Osteoblast (primary cell): Measurements from ENCODE around the gene RNLS. TPM values are rescaled to one million over a fixed set of nuclear protein-coding genes. Genes with fewer than 3 reads are reported as not detected.
"Not testable (repeated sequence)": the region's sequence is repeated elsewhere in the genome, so short reads cannot be mapped to it uniquely, and the experiment has no call there.

Source experiments
- DNase-seq: peaks from one replicate; pipeline ENCODE4 v3.0.0; 2011; ENCODE audit warnings: low spot score, mixed read lengths; ENCODE audit not compliant: insufficient read length; ENCODE audit errors: missing footprints
- H2AFZ ChIP-seq: 2 replicates; pipeline ENCODE4 v1.6.0; 2011; ENCODE audit warnings: mild to moderate bottlenecking, low read length
- H3K27ac ChIP-seq: 2 replicates; pipeline ENCODE4 v1.5.1; 2011; ENCODE audit warnings: mild to moderate bottlenecking, low read depth, low read length, moderate library complexity
- H3K27me3 ChIP-seq: 2 replicates; pipeline ENCODE4 v1.6.0; 2012; ENCODE audit warnings: mild to moderate bottlenecking, control low read depth, inconsistent platforms, low read length, moderate library complexity; ENCODE audit not compliant: insufficient read depth
- H3K36me3 ChIP-seq: 2 replicates; pipeline ENCODE4 v1.5.1; 2011; ENCODE audit warnings: mild to moderate bottlenecking, low read length, control low read depth, moderate library complexity; ENCODE audit not compliant: insufficient read depth
- H3K4me1 ChIP-seq: 2 replicates; pipeline ENCODE4 v1.5.1; 2011; ENCODE audit warnings: mild to moderate bottlenecking, low read length, control low read depth, moderate library complexity; ENCODE audit not compliant: insufficient read depth
- H3K4me2 ChIP-seq: 2 replicates; pipeline ENCODE4 v1.6.0; 2011; ENCODE audit warnings: mild to moderate bottlenecking, low read length; ENCODE audit not compliant: insufficient read depth
- H3K4me3 ChIP-seq: fragments of 200-600 bp; sonication (generic); 3 replicates; pipeline ENCODE4 v1.5.1; 2012; ENCODE audit warnings: mild to moderate bottlenecking, low read length, inconsistent platforms; ENCODE audit not compliant: insufficient read depth
- H3K79me2 ChIP-seq: 2 replicates; pipeline ENCODE4 v1.6.0; 2012; ENCODE audit warnings: mild to moderate bottlenecking, low read length, control low read depth, inconsistent platforms; ENCODE audit not compliant: insufficient read depth
- H3K9me3 ChIP-seq: 2 replicates; pipeline ENCODE4 v1.5.1; 2011; ENCODE audit warnings: low read depth, low read length, control low read depth
- H4K20me1 ChIP-seq: 2 replicates; pipeline ENCODE4 v1.6.0; 2012; ENCODE audit warnings: mild to moderate bottlenecking, low read length, control low read depth; ENCODE audit not compliant: insufficient read depth
- CTCF ChIP-seq: IDR thresholded peaks from 2 replicates; pipeline ENCODE4 v1.5.1; 2011; ENCODE audit warnings: mild to moderate bottlenecking, low read depth, low read length, moderate library complexity; ENCODE audit errors: extremely low read depth
- total RNA-seq: library from RNA; depleted of rRNA; stranded (reverse); fragments of >200 nt; gene quantifications from 2 replicates; pipeline ENCODE4 v1.2.3, GENCODE V29; 2012

RNLS gene
- total RNA-seq, 1 donor, result 22.4 TPM

- no peaks in the 10 kb centered on the region for H3K9me3 ChIP-seq
- peak overlapping the region; percentile 55 for H3K4me2 ChIP-seq
- H3K79me2 ChIP-seq, result no peaks in the 10 kb centered on the region
- peaks cover 10% of the 10 kb centered on the region for H3K4me1 ChIP-seq
- H3K27me3 ChIP-seq, result no peaks in the 10 kb centered on the region
- peak overlapping the region; percentile 48 for H3K27ac ChIP-seq
- peak overlapping the region; percentile 47 for H2AFZ ChIP-seq
- H3K4me3 ChIP-seq, result no peak overlapping the region
- peak; percentile 64 for DNase-seq
- TF ChIP-seq CTCF, result no peak
- no peaks in the 10 kb centered on the region for H3K36me3 ChIP-seq
- no peaks in the 10 kb centered on the region for H4K20me1 ChIP-seq
Observed at GRCh38 chr10:88493691-88494483, 89.2 kb downstream of the RNLS start.

GRCh38 chr10:88491314-88491713, 91.8 kb downstream of the RNLS start:
- H3K36me3 ChIP-seq, result no peaks in the 10 kb centered on the region
- no peak overlapping the region for H3K4me2 ChIP-seq
- no peak overlapping the region for H3K4me3 ChIP-seq
- DNase-seq, result no peak
- H3K4me1 ChIP-seq, result peaks cover 10% of the 10 kb centered on the region
- no peaks in the 10 kb centered on the region for H4K20me1 ChIP-seq
- TF ChIP-seq CTCF, result no peak
- no peak overlapping the region for H2AFZ ChIP-seq
- no peak overlapping the region for H3K27ac ChIP-seq
- H3K27me3 ChIP-seq, result no peaks in the 10 kb centered on the region
- no peaks in the 10 kb centered on the region for H3K9me3 ChIP-seq
- no peaks in the 10 kb centered on the region for H3K79me2 ChIP-seq

- no peak for TF ChIP-seq CTCF
- H3K9me3 ChIP-seq, result no peaks in the 10 kb centered on the region
- no peaks in the 10 kb centered on the region for H3K79me2 ChIP-seq
- H3K27me3 ChIP-seq, result no peaks in the 10 kb centered on the region
- DNase-seq, result no peak
- no peaks in the 10 kb centered on the region for H4K20me1 ChIP-seq
- no peak overlapping the region for H3K4me2 ChIP-seq
- H3K4me3 ChIP-seq, result no peak overlapping the region
- no peaks in the 10 kb centered on the region for H3K36me3 ChIP-seq
- H3K27ac ChIP-seq, result no peak overlapping the region
- no peak overlapping the region for H2AFZ ChIP-seq
- H3K4me1 ChIP-seq, result peaks cover 10% of the 10 kb centered on the region
Observed at GRCh38 chr10:88490231-88490980, 92.7 kb downstream of the RNLS start.

- Histone ChIP-seq H3K4me2 (no peak overlapping the region), H3K9me3 (no peaks in the 10 kb centered on the region), H3K36me3 (no peaks in the 10 kb centered on the region), H4K20me1 (no peaks in the 10 kb centered on the region), H3K4me3 (no peak overlapping the region), H3K27me3 (no peaks in the 10 kb centered on the region), H3K4me1 (peaks cover 8% of the 10 kb centered on the region), H2AFZ (no peak overlapping the region), H3K27ac (no peak overlapping the region), H3K79me2 (no peaks in the 10 kb centered on the region)
- TF ChIP-seq CTCF, result no peak
- DNase-seq, result no peak
Observed at GRCh38 chr10:88489107-88489506, 94.0 kb downstream of the RNLS start.

- not testable (repeated sequence) for H2AFZ ChIP-seq, H3K36me3 ChIP-seq, DNase-seq, H3K4me3 ChIP-seq, H3K27me3 ChIP-seq, H4K20me1 ChIP-seq, H3K4me2 ChIP-seq, H3K9me3 ChIP-seq, H3K4me1 ChIP-seq, H3K27ac ChIP-seq, H3K79me2 ChIP-seq
Observed at GRCh38 chr10:88486816-88487215, 96.3 kb downstream of the RNLS start.
